Measurements from ENCODE around the gene KCNIP3.

Gene KCNIP3

GRCh38 chr2:95314598-95314963 is 17.4 kb downstream of the KCNIP3 start:
- no peak for DNase-seq (ENCODE audit: low read depth in 2 of 2)

DNA sequence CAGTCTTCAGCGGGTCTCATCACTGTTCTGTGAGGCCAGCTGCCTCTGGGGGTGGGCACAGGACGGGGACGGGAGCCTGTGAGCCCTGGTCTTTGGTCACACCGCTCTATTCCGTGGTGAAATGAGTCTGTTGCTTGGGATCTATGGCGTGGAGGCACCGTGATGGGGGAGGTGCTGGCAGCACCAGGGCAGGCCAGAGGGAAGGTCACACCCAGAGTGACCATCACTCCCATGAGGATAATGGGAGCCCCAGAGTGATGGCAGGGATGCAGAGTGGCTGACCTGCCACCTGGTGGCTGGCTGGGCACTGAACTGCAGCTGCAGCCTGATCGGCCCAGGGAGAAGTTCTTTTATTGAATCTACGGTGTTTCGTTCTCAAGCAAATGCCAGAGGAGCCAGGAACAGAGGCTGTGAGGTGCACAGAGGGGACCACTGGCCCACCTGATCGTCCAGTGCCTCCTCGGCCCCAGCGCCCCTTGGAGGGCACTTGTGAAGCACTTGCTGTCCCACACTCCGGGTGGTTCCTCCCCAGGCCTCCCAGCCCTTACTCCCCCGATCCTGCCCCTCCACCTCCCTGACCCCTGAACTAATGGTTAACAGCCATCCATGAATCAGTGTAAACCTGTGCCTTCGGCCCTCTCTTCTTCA is 17.9 kb downstream of the KCNIP3 start:
- no peak for DNase-seq (ENCODE audit: low read depth in 2 of 2)

DNA sequence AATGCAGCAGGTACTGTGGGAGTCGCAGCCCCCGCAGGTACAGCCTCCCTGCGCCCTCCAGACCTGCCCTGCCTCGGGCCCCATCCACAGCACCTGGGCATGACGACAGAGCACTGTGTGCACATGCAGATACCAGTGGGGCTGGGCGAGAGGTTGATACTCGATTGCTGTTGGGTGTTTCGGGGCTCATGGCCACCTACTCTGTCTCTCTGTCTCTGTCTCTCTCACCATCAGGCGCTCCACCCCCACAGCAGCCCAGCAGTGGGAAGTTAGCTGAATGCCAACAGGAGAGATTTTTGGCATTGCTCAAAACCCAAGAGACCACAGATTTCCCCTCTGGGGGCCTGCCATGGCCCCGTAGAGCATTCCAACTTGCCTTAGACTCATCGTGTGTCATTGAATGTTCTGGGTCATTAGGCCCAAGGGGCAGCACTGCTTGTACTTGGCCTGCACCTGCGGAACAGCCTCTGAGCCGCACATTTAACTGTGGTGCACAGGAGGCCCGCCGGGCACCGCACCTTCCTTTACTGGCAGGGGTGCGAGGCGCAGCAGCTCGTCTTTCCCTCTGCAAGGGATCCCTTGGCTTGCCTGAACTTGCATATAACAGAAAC is 18.8 kb downstream of the KCNIP3 start:
- DNase-seq (ENCODE audit: low read depth in 2 of 2): no peak

- DNase-seq (ENCODE audit: low read depth in 2 of 2): no peak
Measured at GRCh38 chr2:95316466-95317122, 19.4 kb downstream of the KCNIP3 start.

- DNase-seq (ENCODE audit: low read depth in 2 of 2): no peak
Measured at GRCh38 chr2:95317123-95317500, 20.0 kb downstream of the KCNIP3 start.

DNA sequence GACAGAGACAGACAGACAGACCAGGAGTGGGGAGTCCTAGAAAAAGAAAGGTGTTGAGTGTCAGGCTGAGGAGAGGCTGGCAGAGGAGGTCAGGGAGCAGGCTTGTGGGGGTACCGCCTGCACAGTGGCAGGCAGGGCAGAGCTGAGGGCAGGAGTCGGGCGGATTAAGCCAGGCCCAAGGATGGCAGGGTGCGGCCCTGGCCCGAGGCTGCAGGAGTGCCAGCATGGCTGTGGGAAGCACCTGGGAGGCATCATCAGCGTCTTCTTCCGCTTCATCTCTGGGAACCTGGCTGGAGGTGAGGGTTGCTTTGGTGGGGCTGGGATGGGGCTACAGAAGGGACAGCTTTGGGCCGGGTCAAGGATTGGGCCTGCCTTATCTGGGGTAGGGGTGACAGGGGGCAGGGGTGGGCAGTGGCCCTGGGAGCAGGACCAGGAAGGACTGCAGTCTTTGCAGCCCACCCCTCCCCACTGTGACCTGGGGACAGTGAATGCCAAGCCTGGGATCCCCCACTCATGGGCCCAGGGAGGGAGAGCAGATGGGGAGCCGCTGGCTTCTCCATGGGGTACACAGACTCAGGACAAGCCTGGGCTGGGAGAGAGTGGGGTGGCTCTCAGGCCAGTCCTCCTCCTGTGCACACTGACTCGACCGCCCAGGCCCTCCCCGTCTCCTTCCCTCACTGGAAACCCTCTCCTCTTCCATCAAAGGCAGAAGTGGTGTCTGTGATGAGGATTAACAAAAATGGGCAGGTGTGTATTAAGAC is 20.7 kb downstream of the KCNIP3 start:
- no peak for DNase-seq (ENCODE audit: low read depth in 2 of 2)

- no peak for DNase-seq (ENCODE audit: low read depth in 2 of 2)
Measured at GRCh38 chr2:95318431-95319220, 21.5 kb downstream of the KCNIP3 start.

GRCh38 chr2:95319481-95320343 is 22.6 kb downstream of the KCNIP3 start:
- no peak for DNase-seq (ENCODE audit: low read depth in 2 of 2)

DNA sequence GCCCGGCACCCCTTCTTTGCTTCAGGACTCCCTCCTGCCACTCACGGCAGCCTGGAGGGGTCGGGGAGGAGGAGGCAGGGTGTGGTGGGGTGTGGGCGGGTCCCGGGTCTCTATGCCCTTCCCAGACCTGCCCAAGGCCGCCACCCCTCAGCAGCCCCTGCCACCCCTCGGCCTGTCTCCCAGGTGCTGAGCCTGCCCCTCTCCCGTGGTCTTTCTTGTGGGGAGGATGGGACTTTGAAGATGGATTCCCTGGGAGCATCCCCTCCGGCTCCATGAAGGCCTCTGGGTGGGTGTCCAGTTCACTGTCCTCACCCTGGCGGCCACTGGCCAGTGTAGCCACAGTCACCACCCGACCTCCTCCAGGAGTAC is 23.2 kb downstream of the KCNIP3 start:
- DNase-seq (ENCODE audit: low read depth in 2 of 2): no peak

GRCh38 chr2:95320986-95321767 is 24.0 kb downstream of the KCNIP3 start:
- no peak for DNase-seq (ENCODE audit: low read depth in 2 of 2)

DNA sequence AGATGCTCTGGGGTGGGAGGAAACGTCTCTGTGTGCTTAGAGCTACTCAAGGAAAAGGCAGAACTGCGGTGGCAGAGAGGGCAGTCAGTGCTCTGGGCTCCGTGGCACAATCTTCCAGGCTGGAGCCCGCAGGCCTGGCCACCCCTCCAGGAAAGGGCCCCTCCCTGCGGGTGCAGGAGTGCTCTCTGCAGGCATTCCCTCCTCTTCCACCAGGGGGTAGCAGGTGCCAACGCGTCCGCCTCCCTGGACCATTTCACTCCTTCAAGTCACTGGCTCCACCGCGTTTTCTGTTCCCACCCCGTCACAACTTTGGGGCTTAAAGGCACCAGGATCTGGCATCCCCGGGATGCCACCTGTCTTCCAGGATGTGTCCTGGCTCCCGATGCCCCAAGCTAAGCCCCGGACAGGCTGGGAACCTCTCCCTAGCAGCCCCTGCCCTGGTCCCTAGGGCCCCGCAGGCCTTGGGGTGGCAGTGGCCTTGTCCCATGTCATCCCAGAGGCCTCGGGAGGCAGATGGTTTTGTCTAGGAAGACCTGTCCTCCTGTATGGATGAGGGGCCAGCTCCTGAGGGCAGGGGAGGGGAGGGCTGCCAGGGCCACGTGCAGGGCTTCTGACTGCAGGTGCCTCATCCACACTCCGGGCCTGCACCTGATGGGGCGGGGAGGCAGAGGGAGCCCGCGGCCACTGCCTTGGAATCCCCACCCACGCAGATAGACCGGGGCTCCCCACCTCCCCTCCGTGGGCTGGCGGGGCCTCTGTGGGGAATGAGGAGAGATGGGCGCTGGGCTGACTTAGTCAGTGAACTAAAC is 26.4 kb downstream of the KCNIP3 start:
- DNase-seq (ENCODE audit: low read depth in 2 of 2): no peak

DNA sequence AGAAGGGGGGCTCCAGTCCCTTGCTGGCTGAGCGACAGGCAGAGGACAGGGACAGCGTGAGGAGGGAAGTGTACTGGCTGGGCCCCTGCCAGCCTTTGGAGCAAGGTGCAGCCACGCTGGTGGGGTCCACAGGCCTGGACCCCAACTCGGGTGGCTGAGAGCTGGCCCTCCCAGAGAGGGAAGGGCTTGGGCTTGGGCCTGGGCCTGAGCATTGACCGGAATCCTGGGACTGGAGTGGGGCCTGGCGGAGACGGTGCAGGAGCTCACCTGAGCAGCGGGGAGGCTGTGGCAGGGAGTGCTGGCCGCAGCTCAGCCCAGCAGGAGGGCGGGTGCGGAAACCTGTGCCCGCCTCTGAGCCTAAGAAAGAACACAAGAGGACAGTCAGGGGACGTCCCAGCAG is 27.9 kb downstream of the KCNIP3 start:
- no peak for DNase-seq (ENCODE audit: low read depth in 2 of 2)

DNA sequence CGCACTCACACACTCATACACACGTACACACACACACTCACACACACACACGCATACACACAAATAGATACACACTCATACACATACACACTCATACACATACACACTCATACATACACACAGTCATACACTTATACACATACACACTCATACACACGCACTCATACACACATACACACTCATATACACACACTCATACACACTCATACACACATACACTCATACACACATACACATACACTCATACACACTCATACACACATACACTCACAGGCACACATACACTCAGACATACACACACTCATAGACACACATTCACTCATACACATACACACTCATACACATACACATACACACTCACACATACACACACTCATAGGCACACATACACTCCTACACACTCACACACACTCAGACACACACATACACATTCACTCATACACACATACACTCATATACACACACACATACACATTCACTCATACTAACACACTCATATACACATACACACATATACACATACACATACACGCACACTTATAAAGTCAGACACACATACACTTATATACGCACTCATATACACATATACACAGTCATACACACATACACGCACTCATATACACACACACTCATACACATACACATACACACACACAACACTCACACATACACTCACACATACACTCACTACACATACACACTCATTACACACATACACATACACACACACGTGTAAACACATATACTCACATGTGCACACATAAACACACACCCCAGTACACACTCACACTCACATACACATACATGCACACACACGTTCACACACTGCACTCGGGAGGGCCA is 28.7 kb downstream of the KCNIP3 start:
- DNase-seq (ENCODE audit: low read depth in 2 of 2): no peak

DNA sequence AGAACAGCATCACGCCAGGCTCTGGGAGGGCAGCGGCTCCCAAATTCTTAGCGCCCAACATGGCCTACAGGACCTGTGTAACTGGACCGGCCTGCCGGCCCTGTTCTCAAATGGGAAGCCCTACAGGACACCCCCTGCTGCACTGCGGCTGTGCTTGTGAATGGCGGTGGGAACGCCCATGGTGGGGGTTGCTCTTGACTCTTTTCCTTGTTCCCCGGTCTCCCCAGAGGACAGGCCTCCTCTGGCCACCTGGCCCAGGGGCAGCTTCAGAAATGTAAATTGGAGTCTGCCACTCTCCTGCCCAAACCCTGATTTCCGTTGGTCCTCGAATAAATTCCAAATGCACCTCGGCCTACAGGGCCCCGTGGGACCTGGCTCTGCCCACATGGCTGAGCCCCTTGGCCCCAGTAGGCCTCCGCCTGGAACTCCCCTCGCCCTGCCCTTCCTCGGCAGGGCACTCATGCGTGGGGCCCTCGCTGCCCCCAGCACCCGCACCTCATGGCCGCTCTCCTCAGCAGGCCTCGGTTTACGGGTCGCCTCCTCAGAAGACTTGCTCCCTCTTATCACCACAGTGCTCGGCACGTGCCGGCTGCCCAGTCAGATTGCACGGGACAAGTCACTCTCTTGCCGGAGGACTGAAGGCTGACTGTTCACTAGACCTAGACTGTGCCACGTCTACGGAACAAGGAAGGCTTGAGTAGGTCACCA is 29.4 kb downstream of the KCNIP3 start:
- no peak for DNase-seq (ENCODE audit: low read depth in 2 of 2)

- no peak for DNase-seq (ENCODE audit: low read depth in 2 of 2)
Measured at GRCh38 chr2:95327861-95328260, 30.7 kb downstream of the KCNIP3 start.

- DNase-seq (ENCODE audit: low read depth in 2 of 2): no peak
Measured at GRCh38 chr2:95328358-95329125, 31.4 kb downstream of the KCNIP3 start.

DNA sequence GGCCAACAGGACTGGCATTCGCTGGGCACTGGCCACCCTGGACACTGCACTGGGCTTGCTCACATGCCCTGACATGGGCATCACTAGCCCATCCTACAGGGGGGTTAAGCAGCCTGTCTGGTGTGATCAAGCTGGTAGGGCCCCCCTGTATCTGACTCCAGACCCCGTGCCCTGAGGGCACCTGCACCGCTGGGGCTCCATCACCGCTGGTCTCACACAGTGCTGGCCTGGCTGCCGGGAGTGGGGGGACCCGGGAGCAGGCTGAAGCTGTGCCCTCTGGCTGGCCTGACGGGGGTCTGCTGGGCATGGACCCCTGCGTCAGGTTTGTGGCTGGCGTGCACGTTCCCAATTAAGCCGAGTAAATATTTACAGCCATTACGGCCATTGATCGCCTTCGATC is 32.3 kb downstream of the KCNIP3 start:
- no peak for DNase-seq (ENCODE audit: low read depth in 2 of 2)

Measured in activated CD8-positive, alpha-beta memory T cell treated with anti-CD3 and anti-CD28 coated beads for 4 hours (primary cell).